Neural progenitor cell (in vitro differentiated cells): ENCODE results near the gene TRIM63. TPM values are rescaled to one million over a fixed set of nuclear protein-coding genes. Genes with fewer than 3 reads are reported as not detected.
A peak's percentile ranks its signal among the peaks of the same experiment; 100 is the strongest.

Experiments
- DNase-seq: peaks from one replicate; pipeline ENCODE4 v3.0.0-alpha.2; 2016; ENCODE audit warnings: low spot score
- H2AFZ ChIP-seq: fragments of 200-600 bp; sonication (generic); replicated peaks from 2 replicates; pipeline ENCODE4 v1.6.1; 2016; ENCODE audit warnings: antibody characterized with exemption
- H3F3A ChIP-seq: fragments of 200-600 bp; sonication (generic); 2 replicates; pipeline ENCODE4 v1.6.1; 2016; ENCODE audit warnings: antibody characterized with exemption, low read depth
- H3K27ac ChIP-seq: fragments of 200-600 bp; sonication (generic); 2 replicates; pipeline ENCODE4 v1.5.1; 2016; ENCODE audit warnings: mild to moderate bottlenecking
- H3K27me3 ChIP-seq: fragments of 200-600 bp; sonication (generic); 2 replicates; pipeline ENCODE4 v1.6.1; 2016; ENCODE audit warnings: mild to moderate bottlenecking, moderate library complexity
- H3K36me3 ChIP-seq: fragments of 200-600 bp; sonication (generic); 2 replicates; pipeline ENCODE4 v1.5.1; 2016
- H3K4me1 ChIP-seq: fragments of 200-600 bp; sonication (generic); 2 replicates; pipeline ENCODE4 v1.6.1; 2016; ENCODE audit warnings: mixed run types
- H3K4me2 ChIP-seq: fragments of 200-600 bp; sonication (generic); 2 replicates; pipeline ENCODE4 v1.6.1; 2016
- H3K4me3 ChIP-seq: fragments of 200-600 bp; sonication (generic); 2 replicates; pipeline ENCODE4 v1.5.1; 2016
- H3K79me2 ChIP-seq: fragments of 200-600 bp; sonication (generic); 2 replicates; pipeline ENCODE4 v1.6.1; 2016; ENCODE audit warnings: low read depth
- H3K9ac ChIP-seq: fragments of 200-600 bp; sonication (generic); 2 replicates; pipeline ENCODE4 v1.6.1; 2016
- H3K9me3 ChIP-seq: fragments of 200-600 bp; sonication (generic); 2 replicates; pipeline ENCODE4 v1.5.1; 2016; ENCODE audit warnings: low read depth
- H4K20me1 ChIP-seq: fragments of 200-600 bp; sonication (generic); 2 replicates; pipeline ENCODE4 v1.6.1; 2016; ENCODE audit warnings: low read depth
- H3K27ac Mint-ChIP-seq: 3 replicates; pipeline ENCODE4 v1.8.0; 2021; ENCODE audit warnings: mixed read lengths
- H3K27me3 Mint-ChIP-seq: 2 replicates; pipeline ENCODE4 v1.8.0; 2022; ENCODE audit warnings: low read depth, mild to moderate bottlenecking, inconsistent platforms, moderate library complexity, mixed read lengths; ENCODE audit not compliant: insufficient read depth
- H3K36me3 Mint-ChIP-seq: 3 replicates; pipeline ENCODE4 v1.8.0; 2021; ENCODE audit warnings: mixed read lengths
- H3K4me1 Mint-ChIP-seq: 3 replicates; pipeline ENCODE4 v1.8.0; 2021; ENCODE audit warnings: mixed read lengths
- H3K4me3 Mint-ChIP-seq: 3 replicates; pipeline ENCODE4 v1.8.0; 2021; ENCODE audit warnings: mild to moderate bottlenecking, moderate library complexity, mixed read lengths
- H3K9me3 Mint-ChIP-seq: 3 replicates; pipeline ENCODE4 v1.8.0; 2020; ENCODE audit warnings: mixed read lengths
- CTCF ChIP-seq: fragments of 200-600 bp; sonication (generic); IDR thresholded peaks from 2 replicates; pipeline ENCODE4 v1.5.1; 2017; ENCODE audit warnings: antibody characterized with exemption, mild to moderate bottlenecking
- EZH2 ChIP-seq: fragments of 200-600 bp; sonication (generic); IDR thresholded peaks from 2 replicates; pipeline ENCODE4 v1.6.1; 2017; ENCODE audit warnings: antibody characterized with exemption, mild to moderate bottlenecking, moderate library complexity
- EZH2phosphoT487 ChIP-seq: fragments of 200-600 bp; sonication (generic); IDR thresholded peaks from 2 replicates; pipeline ENCODE4 v1.6.1; 2017; ENCODE audit warnings: antibody characterized with exemption
- total RNA-seq: library from RNA; depleted of rRNA; stranded (reverse); fragments of >200 nt; gene quantifications from 2 replicates; pipeline ENCODE4 v1.2.3, GENCODE V29; 2015; ENCODE audit warnings: low replicate concordance

Gene TRIM63
- total RNA-seq, 1 donor from 2014 or later: not detected

DNA sequence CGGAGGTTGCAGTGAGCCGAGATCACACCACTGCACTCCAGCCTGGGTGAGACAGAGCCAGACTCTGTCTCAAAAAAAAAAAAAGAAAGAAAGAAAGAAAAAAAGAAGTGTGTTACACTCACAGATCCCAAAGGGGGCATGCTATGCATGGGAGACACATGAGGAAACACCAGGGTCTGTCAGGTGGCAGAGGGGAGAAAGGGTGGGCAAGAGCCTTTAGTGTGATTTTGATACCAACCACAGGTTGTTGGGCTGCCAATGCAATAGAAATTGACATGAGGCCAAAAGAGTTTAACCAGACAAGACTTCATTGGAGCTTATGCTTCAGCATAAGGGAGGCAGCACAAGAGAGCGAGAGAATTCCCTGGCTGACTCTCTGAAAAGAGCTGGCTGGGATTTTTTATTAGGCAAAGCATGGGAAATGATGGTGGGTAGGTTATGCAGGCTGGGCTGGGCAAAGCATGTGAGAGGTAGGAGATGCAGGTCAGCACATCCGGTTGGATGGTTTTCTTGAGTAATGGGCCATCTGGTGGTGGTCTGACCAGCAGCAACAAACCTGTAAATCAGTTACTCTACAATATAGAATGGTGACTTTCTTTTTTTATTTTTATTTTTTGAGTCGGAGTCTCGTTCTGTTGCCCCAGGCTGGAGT, 57.5 kb downstream of the TRIM63 start:
- H3K27ac ChIP-seq: no peak overlapping the region
- TF ChIP-seq EZH2phosphoT487 (no peak), CTCF (peak; percentile 52), EZH2 (no peak)
- H4K20me1 ChIP-seq: no peaks in the 10 kb centered on the region
- no peaks in the 10 kb centered on the region for H3K4me1 ChIP-seq
- H3K4me1 Mint-ChIP-seq: peaks cover 15% of the 10 kb centered on the region
- peaks cover 17% of the 10 kb centered on the region for H3K27me3 Mint-ChIP-seq
- no peaks in the 10 kb centered on the region for H3K79me2 ChIP-seq
- H3F3A ChIP-seq: no peaks in the 10 kb centered on the region
- H3K9ac ChIP-seq: no peak overlapping the region
- no peak overlapping the region for H2AFZ ChIP-seq
- H3K9me3 Mint-ChIP-seq: no peaks in the 10 kb centered on the region
- no peak overlapping the region for H3K4me3 Mint-ChIP-seq
- H3K27me3 ChIP-seq: no peaks in the 10 kb centered on the region
- H3K9me3 ChIP-seq: no peaks in the 10 kb centered on the region
- H3K27ac Mint-ChIP-seq: no peak overlapping the region
- DNase-seq: peak; percentile 64
- no peak overlapping the region for H3K4me2 ChIP-seq
- H3K4me3 ChIP-seq: no peak overlapping the region
- H3K36me3 Mint-ChIP-seq: no peaks in the 10 kb centered on the region
- H3K36me3 ChIP-seq: no peaks in the 10 kb centered on the region

GRCh38 chr1:26006710-26007109, 60.7 kb downstream of the TRIM63 start:
- no peak overlapping the region for H3K9ac ChIP-seq
- no peak overlapping the region for H2AFZ ChIP-seq
- peaks cover 14% of the 10 kb centered on the region for H3K4me1 Mint-ChIP-seq

DNA sequence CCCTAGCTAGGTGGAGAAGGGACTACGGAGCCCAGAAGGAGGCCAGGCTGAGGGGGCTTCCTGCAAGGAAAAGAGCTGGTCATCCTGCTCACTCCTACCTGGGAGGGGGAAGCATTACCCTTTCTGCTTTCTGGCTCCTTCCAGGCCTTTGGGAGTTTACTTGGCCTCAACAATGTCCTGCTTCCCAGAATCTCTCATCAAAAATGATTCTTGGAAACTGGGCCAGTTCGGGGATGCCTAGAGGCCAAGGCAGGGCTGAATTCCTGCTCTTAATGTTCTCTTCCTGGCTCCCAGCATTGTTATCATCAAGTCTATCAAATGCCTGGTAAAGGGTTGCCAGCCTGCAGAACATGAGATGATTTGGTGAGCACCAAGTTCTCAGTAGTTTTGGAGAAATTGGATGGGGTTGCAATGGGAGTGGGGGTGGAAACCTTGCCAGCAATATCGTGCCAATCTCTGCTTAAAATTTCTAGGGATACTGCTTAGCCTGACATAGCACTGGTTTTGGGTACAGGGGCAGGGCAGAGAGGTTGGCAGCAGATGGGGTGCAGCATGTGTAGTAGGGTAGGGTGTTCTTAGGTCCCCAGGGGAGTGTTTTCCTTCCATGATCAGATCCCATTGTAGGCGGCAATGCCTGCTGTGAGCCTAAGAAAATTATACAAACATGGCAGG, 61.9 kb downstream of the TRIM63 start:
- H3K4me3 Mint-ChIP-seq: no peak overlapping the region
- H3K9me3 Mint-ChIP-seq: no peaks in the 10 kb centered on the region
- H3K4me1 ChIP-seq: no peaks in the 10 kb centered on the region
- no peaks in the 10 kb centered on the region for H3K36me3 Mint-ChIP-seq
- no peaks in the 10 kb centered on the region for H3K27me3 ChIP-seq
- no peaks in the 10 kb centered on the region for H3K9me3 ChIP-seq
- no peak overlapping the region for H3K4me2 ChIP-seq
- peaks cover 5% of the 10 kb centered on the region for H3K4me1 Mint-ChIP-seq
- H3K27me3 Mint-ChIP-seq: peaks cover 16% of the 10 kb centered on the region
- DNase-seq: no peak
- H3K27ac ChIP-seq: no peak overlapping the region
- no peaks in the 10 kb centered on the region for H3F3A ChIP-seq
- no peak overlapping the region for H3K27ac Mint-ChIP-seq
- no peak overlapping the region for H3K4me3 ChIP-seq
- no peaks in the 10 kb centered on the region for H3K36me3 ChIP-seq
- no peak overlapping the region for H2AFZ ChIP-seq
- no peaks in the 10 kb centered on the region for H4K20me1 ChIP-seq
- TF ChIP-seq CTCF: no peak
- TF ChIP-seq EZH2: no peak
- no peaks in the 10 kb centered on the region for H3K79me2 ChIP-seq
- no peak overlapping the region for H3K9ac ChIP-seq

More at GRCh38 chr1:26006710-26007109, 60.7 kb downstream of the TRIM63 start:
- H4K20me1 ChIP-seq: no peaks in the 10 kb centered on the region
- no peak overlapping the region for H3K27ac ChIP-seq
- no peaks in the 10 kb centered on the region for H3K79me2 ChIP-seq
- H3K4me1 ChIP-seq: no peaks in the 10 kb centered on the region
- Mint-ChIP-seq H3K36me3 (no peaks in the 10 kb centered on the region), H3K4me3 (no peak overlapping the region), H3K27ac (peak overlapping the region; percentile 48), H3K27me3 (peaks cover 16% of the 10 kb centered on the region), H3K9me3 (no peaks in the 10 kb centered on the region)
- H3K9me3 ChIP-seq: no peaks in the 10 kb centered on the region
- TF ChIP-seq EZH2phosphoT487 (no peak), EZH2 (no peak), CTCF (no peak)
- H3K36me3 ChIP-seq: no peaks in the 10 kb centered on the region
- DNase-seq: no peak
- H3F3A ChIP-seq: no peaks in the 10 kb centered on the region
- H3K4me3 ChIP-seq: no peak overlapping the region
- no peak overlapping the region for H3K4me2 ChIP-seq
- no peaks in the 10 kb centered on the region for H3K27me3 ChIP-seq
